Measurements from ENCODE around the gene SCAMP4. TPM values are rescaled to one million over a fixed set of nuclear protein-coding genes. Genes with fewer than 3 reads are reported as not detected.

Gene SCAMP4
- total and polyA plus RNA-seq, 9 of the 15 experiments (the other 6 are each of a cell fraction or from before 2014, with no cell fraction given), result 0.81 to 45.9 (median 12.8) TPM

DNA sequence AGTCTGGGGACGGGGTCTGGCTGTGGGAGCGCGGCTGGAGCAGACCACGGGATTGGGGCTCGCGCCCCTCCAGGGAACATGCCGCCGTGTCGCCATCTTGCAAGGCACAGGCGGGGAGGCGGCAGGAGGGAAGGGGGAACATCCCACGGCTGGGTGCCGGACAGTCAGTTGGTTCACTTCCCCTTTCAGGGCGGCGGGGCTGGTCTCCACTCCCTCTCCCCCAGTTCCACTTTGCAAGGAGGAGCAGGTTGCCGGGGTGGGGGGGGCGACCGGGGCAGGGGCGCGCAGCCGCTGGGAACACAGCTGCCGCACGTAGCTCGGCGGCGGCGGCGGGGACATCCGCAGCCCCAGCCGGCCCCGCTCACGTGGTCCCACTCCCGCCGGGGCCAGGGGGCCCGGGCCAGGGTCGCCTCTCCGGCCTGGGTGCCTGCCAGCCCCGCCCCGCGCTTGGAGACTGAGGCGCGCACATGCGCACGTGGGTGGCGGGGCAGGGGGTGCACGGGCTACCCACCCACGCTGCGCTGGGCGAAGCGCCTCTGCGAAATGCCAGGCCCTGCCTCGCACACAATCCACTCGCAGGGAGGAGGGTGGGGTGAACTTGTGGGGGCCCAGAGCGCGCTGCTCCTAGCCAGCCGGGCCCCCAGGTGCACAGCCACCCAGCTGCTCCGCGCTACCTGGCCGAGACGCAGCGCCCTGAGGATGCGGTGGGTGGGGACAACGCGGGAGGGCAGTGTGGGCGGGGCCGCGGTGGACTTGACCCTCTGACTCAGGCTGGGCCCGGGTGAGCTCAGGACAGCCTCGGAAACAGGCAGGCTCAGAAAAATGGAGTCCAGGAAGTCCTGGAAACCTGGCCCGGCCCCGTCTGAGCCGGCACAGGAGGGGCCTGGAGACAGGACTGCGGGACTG lies 48.2 kb upstream of the SCAMP4 start:
- 0% methylated on average over 44 of the region's 73 CpGs for whole genome bisulfite sequencing (ENCODE audit: insufficient coverage, low coverage, missing lambda C conversion rate)
- H3K79me2 ChIP-seq (ENCODE audit: control insufficient read depth, insufficient read depth, low read length), result peaks cover 99% of the 10 kb centered on the region
- BruUV-seq (replicated peaks), result no TSS peak
- peak overlapping the region; percentile 83 to 97 for H3K9ac ChIP-seq (ENCODE audit: insufficient read depth in 1 of 2, low read depth in 2 of 2, low read length in 2 of 2)
- H3K36me3 ChIP-seq (ENCODE audit: control insufficient read depth, insufficient read depth, low read length), result peaks cover 20% of the 10 kb centered on the region; the same call in 1 of the 3 replicates
- peak; percentile 59 to 95 (median 74) for DNase-seq (ENCODE audit: extremely low read depth in 1 of 4, low spot score in 3 of 4)
- peak overlapping the region; percentile 58 for H2AFZ ChIP-seq (ENCODE audit: low read depth, low read length)
- peak overlapping the region; percentile 85 for H3K4me2 ChIP-seq (ENCODE audit: insufficient read depth, low read length)
- H4K20me1 ChIP-seq (replicated peaks; ENCODE audit: control insufficient read depth, insufficient read depth, low read length), result peaks cover 30% of the 10 kb centered on the region
- H3K27me3 ChIP-seq (ENCODE audit: control insufficient read depth in 2 of 2, insufficient read depth in 2 of 2, low read length in 2 of 2), result no peaks in the 10 kb centered on the region
- ChIA-PET CTCF (ENCODE audit: low intra/inter-chr PET ratio) (no interaction called here), POLR2A (interaction anchor here (0.6 to 5.2 kb wide), 12 partner anchors 8 to 554 kb away, joined by 3 to 46 read pairs (median 5); no protein-coding TSS in a partner anchor)
- no peaks in the 10 kb centered on the region for H3K9me3 ChIP-seq (replicated peaks; ENCODE audit: control insufficient read depth, insufficient read depth, low read depth, low read length)
- peak overlapping the region; percentile 90 for H3K27ac ChIP-seq (ENCODE audit: extremely low read depth, low read depth, low read length)
- in situ Hi-C loops (cut with MboI), result no loop called here
- peak; percentile 70 for ATAC-seq
- intact Hi-C loops (cut with micrococcal nuclease), result no loop called here
- peak; percentile 96 for FAIRE-seq
- H3K4me3 ChIP-seq, result peak overlapping the region; percentile 57
- H3K9me1 ChIP-seq (ENCODE audit: control insufficient read depth, insufficient read depth, low read length), result peaks cover 5% of the 10 kb centered on the region
- H3K4me1 ChIP-seq (replicated peaks in 1 of 2; ENCODE audit: control insufficient read depth in 2 of 2, insufficient read depth in 2 of 2, low read length in 2 of 2), result peaks cover 75 to 99% of the 10 kb centered on the region in 2 experiments
- TF ChIP-seq, protein P1, sequence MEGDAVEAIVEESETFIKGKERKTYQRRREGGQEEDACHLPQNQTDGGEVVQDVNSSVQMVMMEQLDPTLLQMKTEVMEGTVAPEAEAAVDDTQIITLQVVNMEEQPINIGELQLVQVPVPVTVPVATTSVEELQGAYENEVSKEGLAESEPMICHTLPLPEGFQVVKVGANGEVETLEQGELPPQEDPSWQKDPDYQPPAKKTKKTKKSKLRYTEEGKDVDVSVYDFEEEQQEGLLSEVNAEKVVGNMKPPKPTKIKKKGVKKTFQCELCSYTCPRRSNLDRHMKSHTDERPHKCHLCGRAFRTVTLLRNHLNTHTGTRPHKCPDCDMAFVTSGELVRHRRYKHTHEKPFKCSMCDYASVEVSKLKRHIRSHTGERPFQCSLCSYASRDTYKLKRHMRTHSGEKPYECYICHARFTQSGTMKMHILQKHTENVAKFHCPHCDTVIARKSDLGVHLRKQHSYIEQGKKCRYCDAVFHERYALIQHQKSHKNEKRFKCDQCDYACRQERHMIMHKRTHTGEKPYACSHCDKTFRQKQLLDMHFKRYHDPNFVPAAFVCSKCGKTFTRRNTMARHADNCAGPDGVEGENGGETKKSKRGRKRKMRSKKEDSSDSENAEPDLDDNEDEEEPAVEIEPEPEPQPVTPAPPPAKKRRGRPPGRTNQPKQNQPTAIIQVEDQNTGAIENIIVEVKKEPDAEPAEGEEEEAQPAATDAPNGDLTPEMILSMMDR (IDR thresholded peaks at IDR 0.05 in 2 of 3, conservative IDR thresholded peaks at IDR 0.05 in 1 of 3; ENCODE audit: insufficient read depth in 2 of 3, low read depth in 1 of 3, low read length in 3 of 3), result no peak
- TF ChIP-seq SNIP1 (IDR thresholded peaks at IDR 0.05; ENCODE audit: low read depth) (no peak), ZNF830 (CRISPR knock-in tag; IDR thresholded peaks at IDR 0.05) (0 out of 2 replicates have a peak, but pooled peaks have one; percentile 32), POLR3A (IDR thresholded peaks at IDR 0.05; ENCODE audit: borderline replicate concordance, extremely low read depth, insufficient read depth, insufficient read length) (no peak), ELF2 (CRISPR knock-in tag; IDR thresholded peaks at IDR 0.05) (no peak; the same call in 1 of the 2 replicates), JUND (IDR thresholded peaks at IDR 0.05; ENCODE audit: borderline replicate concordance, low read depth, low read length) (peak; percentile 83), JUND (tag; IDR thresholded peaks at IDR 0.05; ENCODE audit: borderline replicate concordance, low read depth, low read length) (peak; percentile 48; the same call in 1 of the 3 replicates), FOXK2 (conservative IDR thresholded peaks at IDR 0.05 in 1 of 2, IDR thresholded peaks at IDR 0.05 in 1 of 2; ENCODE audit: low read depth in 2 of 2) (peak in 1 of 2 experiments; percentile 44; a peak in 1 of 4 replicates), MAZ (CRISPR knock-in tag; conservative IDR thresholded peaks at IDR 0.05 in 1 of 2, IDR thresholded peaks at IDR 0.05 in 1 of 2) (peak; percentile 60 to 89), PCBP1 (IDR thresholded peaks at IDR 0.05; ENCODE audit: low read depth, low read length, poor library complexity, severe bottlenecking) (peak; percentile 92)
- TF ChIP-seq, protein P2, sequence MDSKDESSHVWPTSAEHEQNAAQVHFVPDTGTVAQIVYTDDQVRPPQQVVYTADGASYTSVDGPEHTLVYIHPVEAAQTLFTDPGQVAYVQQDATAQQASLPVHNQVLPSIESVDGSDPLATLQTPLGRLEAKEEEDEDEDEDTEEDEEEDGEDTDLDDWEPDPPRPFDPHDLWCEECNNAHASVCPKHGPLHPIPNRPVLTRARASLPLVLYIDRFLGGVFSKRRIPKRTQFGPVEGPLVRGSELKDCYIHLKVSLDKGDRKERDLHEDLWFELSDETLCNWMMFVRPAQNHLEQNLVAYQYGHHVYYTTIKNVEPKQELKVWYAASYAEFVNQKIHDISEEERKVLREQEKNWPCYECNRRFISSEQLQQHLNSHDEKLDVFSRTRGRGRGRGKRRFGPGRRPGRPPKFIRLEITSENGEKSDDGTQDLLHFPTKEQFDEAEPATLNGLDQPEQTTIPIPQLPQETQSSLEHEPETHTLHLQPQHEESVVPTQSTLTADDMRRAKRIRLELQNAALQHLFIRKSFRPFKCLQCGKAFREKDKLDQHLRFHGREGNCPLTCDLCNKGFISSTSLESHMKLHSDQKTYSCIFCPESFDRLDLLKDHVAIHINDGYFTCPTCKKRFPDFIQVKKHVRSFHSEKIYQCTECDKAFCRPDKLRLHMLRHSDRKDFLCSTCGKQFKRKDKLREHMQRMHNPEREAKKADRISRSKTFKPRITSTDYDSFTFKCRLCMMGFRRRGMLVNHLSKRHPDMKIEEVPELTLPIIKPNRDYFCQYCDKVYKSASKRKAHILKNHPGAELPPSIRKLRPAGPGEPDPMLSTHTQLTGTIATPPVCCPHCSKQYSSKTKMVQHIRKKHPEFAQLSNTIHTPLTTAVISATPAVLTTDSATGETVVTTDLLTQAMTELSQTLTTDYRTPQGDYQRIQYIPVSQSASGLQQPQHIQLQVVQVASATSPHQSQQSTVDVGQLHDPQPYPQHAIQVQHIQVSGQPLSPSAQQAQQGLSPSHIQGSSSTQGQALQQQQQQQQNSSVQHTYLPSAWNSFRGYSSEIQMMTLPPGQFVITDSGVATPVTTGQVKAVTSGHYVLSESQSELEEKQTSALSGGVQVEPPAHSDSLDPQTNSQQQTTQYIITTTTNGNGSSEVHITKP (IDR thresholded peaks at IDR 0.05; ENCODE audit: partially characterized antibody), result no peak
- TF ChIP-seq, protein P3, sequence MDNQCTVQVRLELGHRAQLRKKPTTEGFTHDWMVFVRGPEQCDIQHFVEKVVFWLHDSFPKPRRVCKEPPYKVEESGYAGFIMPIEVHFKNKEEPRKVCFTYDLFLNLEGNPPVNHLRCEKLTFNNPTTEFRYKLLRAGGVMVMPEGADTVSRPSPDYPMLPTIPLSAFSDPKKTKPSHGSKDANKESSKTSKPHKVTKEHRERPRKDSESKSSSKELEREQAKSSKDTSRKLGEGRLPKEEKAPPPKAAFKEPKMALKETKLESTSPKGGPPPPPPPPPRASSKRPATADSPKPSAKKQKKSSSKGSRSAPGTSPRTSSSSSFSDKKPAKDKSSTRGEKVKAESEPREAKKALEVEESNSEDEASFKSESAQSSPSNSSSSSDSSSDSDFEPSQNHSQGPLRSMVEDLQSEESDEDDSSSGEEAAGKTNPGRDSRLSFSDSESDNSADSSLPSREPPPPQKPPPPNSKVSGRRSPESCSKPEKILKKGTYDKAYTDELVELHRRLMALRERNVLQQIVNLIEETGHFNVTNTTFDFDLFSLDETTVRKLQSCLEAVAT (IDR thresholded peaks at IDR 0.05), result 0 out of 4 replicates have a peak, but pooled peaks of 1 of the 2 experiments have one; percentile 14

All from K562 (cell line).